ENCODE data around the gene C10orf62. TPM values are rescaled to one million over a fixed set of nuclear protein-coding genes. Genes with fewer than 3 reads are reported as not detected.

The C10orf62 gene
- total and polyA plus RNA-seq, 2 of the 8 experiments (the other 6 are each of a cell fraction or from before 2014, with no cell fraction given) = 0.05 TPM; not detected in 1

GRCh38 chr10:97564776-97565175 is 24.7 kb upstream of the C10orf62 start (continued):
- no peak for TF ChIP-seq MAX (IDR thresholded peaks at IDR 0.05)
